Endodermal cell (in vitro differentiated cells): ENCODE measurements around the gene CLSTN3. TPM values are rescaled to one million over a fixed set of nuclear protein-coding genes. Genes with fewer than 3 reads are reported as not detected.

Source experiments
- DNase-seq: peaks from one replicate; pipeline ENCODE4 v3.0.0-alpha.2; 2017
- H3K27ac ChIP-seq: 2 replicates; pipeline ENCODE4 v1.5.1; 2013; ENCODE audit warnings: mild to moderate bottlenecking, low read depth, low read length, moderate library complexity
- H3K27me3 ChIP-seq: 2 replicates; pipeline ENCODE4 v1.6.1; 2013; ENCODE audit warnings: mild to moderate bottlenecking, low read length, moderate library complexity; ENCODE audit not compliant: insufficient read depth, control insufficient read depth, poor library complexity, severe bottlenecking
- H3K36me3 ChIP-seq: 2 replicates; pipeline ENCODE4 v1.7.0; 2013; ENCODE audit warnings: mild to moderate bottlenecking, low read length, moderate library complexity; ENCODE audit not compliant: control insufficient read depth, insufficient read depth
- H3K4me1 ChIP-seq: one replicate; pipeline ENCODE4 v1.7.0; 2013; ENCODE audit warnings: low read length; ENCODE audit not compliant: control insufficient read depth, insufficient read depth
- H3K4me3 ChIP-seq: 2 replicates; pipeline ENCODE4 v1.5.1; 2013; ENCODE audit warnings: mild to moderate bottlenecking, low read length, moderate library complexity
- H3K9ac ChIP-seq: 2 replicates; pipeline ENCODE4 v1.6.1; 2013; ENCODE audit warnings: mild to moderate bottlenecking, low read length, moderate library complexity; ENCODE audit not compliant: poor library complexity, severe bottlenecking; ENCODE audit errors: extremely low read depth
- H3K9me3 ChIP-seq: 2 replicates; pipeline ENCODE4 v1.6.1; 2013; ENCODE audit warnings: mild to moderate bottlenecking, low read length, moderate library complexity; ENCODE audit not compliant: control insufficient read depth
- H3K27ac Mint-ChIP-seq: 2 replicates; pipeline ENCODE4 v1.8.0; 2020; ENCODE audit warnings: mixed read lengths
- H3K27me3 Mint-ChIP-seq: 2 replicates; pipeline ENCODE4 v1.8.0; 2021; ENCODE audit warnings: mild to moderate bottlenecking, mixed read lengths; ENCODE audit not compliant: insufficient read depth
- H3K36me3 Mint-ChIP-seq: 2 replicates; pipeline ENCODE4 v1.8.0; 2020; ENCODE audit warnings: low read depth, mixed read lengths
- H3K4me1 Mint-ChIP-seq: 2 replicates; pipeline ENCODE4 v1.8.0; 2020; ENCODE audit warnings: mixed read lengths
- H3K4me3 Mint-ChIP-seq: 2 replicates; pipeline ENCODE4 v1.8.0; 2020; ENCODE audit warnings: mild to moderate bottlenecking, moderate library complexity, mixed read lengths
- H3K9me3 Mint-ChIP-seq: 2 replicates; pipeline ENCODE4 v1.8.0; 2020; ENCODE audit warnings: mild to moderate bottlenecking, mixed read lengths
- WGBS, 2 experiments: methylation state at CpG; one replicate each; pipeline versions ENCODE4 v1.1.5 to v1.1.7; 2013; ENCODE audit warnings: missing lambda C conversion rate in 2 of 2, mixed read lengths in 1 of 2; ENCODE audit not compliant: insufficient coverage in 1 of 2, insufficient read length in 1 of 2; 5-methylcytosine and 5-hydroxymethylcytosine counted together
- total RNA-seq, 2 donors: library from RNA; stranded (reverse); fragmentation: NEBNext Ultra II Directional in 1 of 2; extraction: Animal tissue kit (Norgen Biotek cat#: 25700) in 1 of 2; gene quantifications; 2 replicates in 1 of 2; 3 replicates in 1 of 2; pipeline ENCODE4 v1.2.1, GENCODE V29; 2021
- TF ChIP-seq, protein P1 (sequence below): fragments of 200-600 bp; sonication (generic); conservative IDR thresholded peaks from 2 replicates; pipeline ENCODE4 v1.5.0; 2021; ENCODE audit warnings: antibody characterized with exemption, mild to moderate bottlenecking

Gene CLSTN3
- total RNA-seq, 2 donors from 2014 or later = 69.7 to 135 TPM

DNA sequence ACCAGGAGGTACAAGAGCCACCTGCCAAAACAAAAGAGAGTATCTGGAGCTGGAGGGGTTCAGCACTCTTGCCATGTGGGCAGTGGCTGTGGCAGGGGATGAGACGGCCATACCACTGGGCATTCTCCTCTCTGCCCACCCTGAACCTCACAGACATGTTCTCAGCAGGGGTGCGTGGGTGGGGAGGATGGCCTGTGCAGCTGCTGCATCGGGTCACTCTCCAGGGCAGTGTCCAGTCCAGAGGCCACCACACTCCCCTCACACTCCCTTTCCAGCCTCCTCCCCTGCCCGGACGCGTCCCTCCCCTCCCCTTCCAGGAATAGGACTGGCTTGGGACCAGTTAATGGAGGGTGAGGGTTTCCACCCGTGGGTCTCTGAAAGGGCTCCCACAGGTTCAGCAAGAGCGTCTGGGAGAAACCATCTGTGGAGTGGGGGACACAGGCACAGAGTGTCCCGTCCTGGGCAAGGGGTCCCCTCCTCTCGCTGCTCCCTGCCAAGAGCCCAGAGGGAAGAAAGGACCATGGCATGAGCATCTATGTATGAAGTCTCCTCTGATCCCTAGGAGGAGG, 38.4 kb upstream of the CLSTN3 start:
- H3K9ac ChIP-seq = no peak overlapping the region
- TF ChIP-seq, protein P1, sequence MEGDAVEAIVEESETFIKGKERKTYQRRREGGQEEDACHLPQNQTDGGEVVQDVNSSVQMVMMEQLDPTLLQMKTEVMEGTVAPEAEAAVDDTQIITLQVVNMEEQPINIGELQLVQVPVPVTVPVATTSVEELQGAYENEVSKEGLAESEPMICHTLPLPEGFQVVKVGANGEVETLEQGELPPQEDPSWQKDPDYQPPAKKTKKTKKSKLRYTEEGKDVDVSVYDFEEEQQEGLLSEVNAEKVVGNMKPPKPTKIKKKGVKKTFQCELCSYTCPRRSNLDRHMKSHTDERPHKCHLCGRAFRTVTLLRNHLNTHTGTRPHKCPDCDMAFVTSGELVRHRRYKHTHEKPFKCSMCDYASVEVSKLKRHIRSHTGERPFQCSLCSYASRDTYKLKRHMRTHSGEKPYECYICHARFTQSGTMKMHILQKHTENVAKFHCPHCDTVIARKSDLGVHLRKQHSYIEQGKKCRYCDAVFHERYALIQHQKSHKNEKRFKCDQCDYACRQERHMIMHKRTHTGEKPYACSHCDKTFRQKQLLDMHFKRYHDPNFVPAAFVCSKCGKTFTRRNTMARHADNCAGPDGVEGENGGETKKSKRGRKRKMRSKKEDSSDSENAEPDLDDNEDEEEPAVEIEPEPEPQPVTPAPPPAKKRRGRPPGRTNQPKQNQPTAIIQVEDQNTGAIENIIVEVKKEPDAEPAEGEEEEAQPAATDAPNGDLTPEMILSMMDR = no peak
- H3K36me3 ChIP-seq = no peaks in the 10 kb centered on the region
- peaks cover 19% of the 10 kb centered on the region for H3K27me3 Mint-ChIP-seq
- no peak overlapping the region for H3K4me3 ChIP-seq
- H3K9me3 Mint-ChIP-seq = no peaks in the 10 kb centered on the region
- H3K36me3 Mint-ChIP-seq = no peaks in the 10 kb centered on the region
- H3K27ac ChIP-seq = no peak overlapping the region
- peak overlapping the region; percentile 40 for H3K4me3 Mint-ChIP-seq
- no peaks in the 10 kb centered on the region for H3K9me3 ChIP-seq
- 79 to 86% methylated on average over 2 to 10 of the region's 10 CpGs for WGBS, 2 experiments
- H3K4me1 ChIP-seq = no peaks in the 10 kb centered on the region
- no peaks in the 10 kb centered on the region for H3K27me3 ChIP-seq
- H3K4me1 Mint-ChIP-seq = peaks cover 20% of the 10 kb centered on the region
- no peak overlapping the region for H3K27ac Mint-ChIP-seq
- DNase-seq = peak; percentile 57

DNA sequence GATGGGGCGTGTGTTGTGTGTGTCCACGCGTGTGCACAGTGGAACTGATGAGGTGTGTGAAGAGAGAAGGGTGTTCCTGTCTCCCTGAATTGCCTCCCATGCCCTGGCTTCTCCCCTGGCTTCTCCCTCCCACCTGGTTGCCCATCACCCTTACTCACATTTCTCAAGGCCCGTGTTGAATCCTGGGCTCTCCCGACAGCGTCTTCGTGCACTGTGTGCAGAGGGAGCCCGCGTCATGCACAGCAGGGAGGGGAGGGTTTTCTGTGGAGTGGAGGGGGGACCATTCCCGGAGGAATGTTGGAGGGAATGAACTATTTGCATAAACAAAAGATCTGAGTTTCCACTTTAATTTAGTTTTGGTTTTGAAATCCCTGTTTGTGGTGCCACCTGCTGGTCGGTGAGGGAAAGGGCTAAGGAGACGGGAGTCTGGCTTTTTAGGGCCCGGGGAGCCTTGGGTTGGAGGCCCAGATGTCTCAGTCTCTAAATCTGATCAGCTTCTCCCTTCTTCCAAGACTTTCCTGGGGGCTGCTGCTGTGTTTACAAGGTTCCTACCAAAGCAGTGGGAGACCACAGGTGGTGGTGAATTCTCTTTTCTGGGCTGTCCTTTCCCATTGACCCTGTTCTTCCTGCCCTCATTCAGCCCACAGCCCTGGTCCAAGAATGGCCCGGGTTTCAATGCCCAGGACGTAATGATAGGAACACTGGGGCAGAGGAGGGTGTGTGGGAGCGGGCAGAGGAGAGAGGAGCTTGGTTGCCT, 37.8 kb upstream of the CLSTN3 start, which contains the start of gene C1R:
C1R (minus strand) TSS at position 217 of the 757 bp plus-strand sequence; CDS start at position 160, 57 bp downstream.
- Mint-ChIP-seq H3K4me1 (peaks cover 20% of the 10 kb centered on the region), H3K36me3 (peaks cover 5% of the 10 kb centered on the region)
- H3K9me3 ChIP-seq = no peaks in the 10 kb centered on the region

DNA sequence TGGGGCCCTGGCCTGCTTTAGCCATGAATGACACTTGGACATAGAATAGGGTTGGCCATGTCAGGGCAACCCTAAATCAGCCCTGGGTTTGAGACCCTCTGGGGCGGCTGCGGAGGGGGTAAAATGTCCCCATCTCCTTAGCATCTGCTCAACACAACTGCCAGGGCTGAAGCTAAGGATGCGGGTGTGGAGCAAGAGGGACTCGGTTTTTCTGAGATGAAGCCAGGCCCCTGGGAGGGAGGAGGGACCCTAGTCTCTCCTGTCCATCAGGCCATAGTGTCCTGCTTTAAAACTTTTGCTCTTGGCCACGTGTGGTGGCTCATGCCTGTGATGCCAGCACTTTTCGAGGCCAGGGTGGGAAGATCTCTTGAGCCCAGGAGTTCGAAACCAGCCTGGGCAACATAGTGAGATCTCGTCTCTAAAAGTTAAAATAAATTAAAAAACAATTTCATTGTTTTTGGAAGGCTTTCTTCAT, 37.1 kb upstream of the CLSTN3 start:
- peaks cover 20% of the 10 kb centered on the region for H3K4me1 Mint-ChIP-seq

More for the DNA sequence above, 37.8 kb upstream of the CLSTN3 start, which contains the start of gene C1R:
- 0 to 47% methylated on average over 1 to 14 of the region's 16 CpGs for WGBS, 2 experiments
- H3K9ac ChIP-seq = no peak within 1 kb of the TSS
- no peaks in the 10 kb centered on the region for H3K36me3 ChIP-seq
- no peak within 1 kb of the TSS for H3K4me3 ChIP-seq
- no peaks in the 10 kb centered on the region for H3K4me1 ChIP-seq
- Mint-ChIP-seq H3K27ac (no peak within 1 kb of the TSS), H3K4me3 (peak within 1 kb of the TSS; percentile 40), H3K9me3 (no peaks in the 10 kb centered on the region), H3K27me3 (peaks cover 19% of the 10 kb centered on the region)
- TF ChIP-seq, protein P1 = peak; percentile 100
- H3K27me3 ChIP-seq = no peaks in the 10 kb centered on the region
- no peak within 1 kb of the TSS for H3K27ac ChIP-seq
- DNase-seq = peak; percentile 92

More for the DNA sequence above, 37.1 kb upstream of the CLSTN3 start:
- TF ChIP-seq, protein P1 = no peak
- Mint-ChIP-seq H3K27me3 (peaks cover 19% of the 10 kb centered on the region), H3K4me3 (no peak overlapping the region), H3K36me3 (peaks cover 9% of the 10 kb centered on the region), H3K9me3 (no peaks in the 10 kb centered on the region), H3K27ac (no peak overlapping the region)
- Histone ChIP-seq H3K27ac (no peak overlapping the region), H3K36me3 (no peaks in the 10 kb centered on the region), H3K9ac (no peak overlapping the region), H3K27me3 (no peaks in the 10 kb centered on the region), H3K4me3 (no peak overlapping the region), H3K4me1 (no peaks in the 10 kb centered on the region), H3K9me3 (no peaks in the 10 kb centered on the region)
- no peak for DNase-seq
- 85 to 91% methylated on average over 7 of the region's 8 CpGs for WGBS, 2 experiments
